VCaP (cell line): Measurements from ENCODE around the gene SNCA.

Experiments used
- H3K27ac ChIP-seq: fragments of 450-650 bp; 2 replicates; pipeline ENCODE4 v1.5.1; 2017
- CTCF ChIP-seq: fragments of 450-650 bp; conservative IDR thresholded peaks from 2 replicates; pipeline ENCODE4 v1.5.1; 2017; ENCODE audit warnings: mild to moderate bottlenecking, moderate library complexity

SNCA gene

GRCh38 chr4:89863533-89863932 is 26.6 kb upstream of the SNCA start:
- H3K27ac ChIP-seq = no peak overlapping the region
- no peak for TF ChIP-seq CTCF

DNA sequence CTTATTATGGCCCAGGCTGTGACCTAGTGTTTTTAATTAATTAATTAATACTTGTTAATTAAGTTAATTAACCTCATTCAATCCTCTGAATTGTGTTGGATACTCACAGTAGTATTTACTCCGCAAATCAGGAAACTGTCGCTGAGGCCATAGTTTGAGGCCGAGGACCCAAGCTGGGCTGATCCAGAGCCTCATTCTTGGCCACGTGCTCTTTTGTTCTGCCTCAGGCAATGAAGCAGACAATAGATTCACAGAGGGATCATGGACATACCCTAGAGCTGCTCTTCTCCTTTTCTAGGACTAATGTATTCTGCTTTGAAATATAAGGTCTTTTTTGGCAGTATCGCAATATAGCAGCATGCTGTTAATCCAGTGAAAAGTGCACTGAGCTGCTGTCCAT is 24.0 kb upstream of the SNCA start:
- H3K27ac ChIP-seq = no peak overlapping the region
- no peak for TF ChIP-seq CTCF

- no peak overlapping the region for H3K27ac ChIP-seq
- no peak for TF ChIP-seq CTCF
Observed at GRCh38 chr4:89855236-89855635, 18.3 kb upstream of the SNCA start.

DNA sequence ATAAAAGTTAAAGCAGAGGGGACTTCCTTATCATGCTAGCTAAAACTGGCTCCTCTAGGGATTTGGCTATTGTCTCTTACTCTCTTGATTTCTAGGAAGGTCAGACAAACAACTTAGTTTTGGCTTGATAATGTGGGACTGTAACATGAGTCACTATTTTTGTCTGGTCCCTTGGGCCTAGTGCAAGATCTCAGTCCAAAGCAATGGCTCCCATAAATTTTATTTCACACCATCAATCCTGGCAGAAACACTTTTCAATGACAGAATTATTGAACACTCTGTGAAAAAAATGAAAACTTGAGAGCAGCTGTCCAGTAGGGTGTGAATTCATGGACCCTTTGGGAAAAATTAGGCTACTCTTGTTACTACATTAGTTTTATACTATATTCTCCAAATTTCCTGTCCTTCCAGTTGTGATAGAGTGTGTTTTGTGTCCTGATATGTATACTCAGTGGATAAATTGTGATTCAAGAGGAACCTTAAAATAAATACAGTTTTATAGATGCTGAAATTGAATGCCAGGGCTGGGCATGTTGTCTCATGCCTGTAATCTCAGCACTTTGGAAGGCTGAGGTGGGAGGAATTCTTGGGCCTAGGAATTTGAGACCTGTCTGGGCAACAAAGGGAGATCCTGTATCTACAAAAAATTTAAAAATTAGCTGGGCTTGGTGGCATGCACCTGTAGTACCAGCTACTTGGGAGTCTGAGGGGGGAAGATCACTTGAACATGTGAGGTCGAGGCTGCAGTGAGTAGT is 10.8 kb upstream of the SNCA start:
- peak overlapping the region; percentile 35 for H3K27ac ChIP-seq
- no peak for TF ChIP-seq CTCF

GRCh38 chr4:89839558-89839957 is 2.6 kb upstream of the SNCA start:
- no peak for TF ChIP-seq CTCF
- H3K27ac ChIP-seq = no peak overlapping the region

GRCh38 chr4:89837993-89838390 is 1.0 kb upstream of the SNCA start:
- H3K27ac ChIP-seq = peak overlapping the region; percentile 61; the same call in 1 of the 2 replicates
- TF ChIP-seq CTCF = no peak

GRCh38 chr4:89837385-89837992 is 528 bp upstream of the SNCA start:
- peak; percentile 40; the same call in 1 of the 2 replicates for TF ChIP-seq CTCF
- H3K27ac ChIP-seq = peak overlapping the region; percentile 61; the same call in 1 of the 2 replicates
